ENCODE results near the gene FLRT1.

Gene FLRT1

GRCh38 chr11:64007160-64007628, 28.5 kb upstream of the FLRT1 start:
- no peak for DNase-seq (ENCODE audit: low read depth)

- DNase-seq (ENCODE audit: low read depth), result no peak
Observed at GRCh38 chr11:64007629-64008282, 28.0 kb upstream of the FLRT1 start.

GRCh38 chr11:64008283-64008913, 27.3 kb upstream of the FLRT1 start:
- no peak for DNase-seq (ENCODE audit: low read depth)

- DNase-seq (ENCODE audit: low read depth), result no peak
Observed at GRCh38 chr11:64008914-64009633, 26.7 kb upstream of the FLRT1 start.

GRCh38 chr11:64009710-64010109, 26.0 kb upstream of the FLRT1 start:
- no peak for DNase-seq (ENCODE audit: low read depth)

- DNase-seq (ENCODE audit: low read depth), result no peak
Observed at GRCh38 chr11:64010783-64011182, 24.9 kb upstream of the FLRT1 start.

- no peak for DNase-seq (ENCODE audit: low read depth)
Observed at GRCh38 chr11:64011371-64011770, 24.4 kb upstream of the FLRT1 start.

GRCh38 chr11:64013141-64013896, 22.4 kb upstream of the FLRT1 start:
- no peak for DNase-seq (ENCODE audit: low read depth)

- no peak for DNase-seq (ENCODE audit: low read depth)
Observed at GRCh38 chr11:64014356-64014755, 21.4 kb upstream of the FLRT1 start.

- no peak for DNase-seq (ENCODE audit: low read depth)
Observed at GRCh38 chr11:64015510-64015909, 20.2 kb upstream of the FLRT1 start.

- no peak for DNase-seq (ENCODE audit: low read depth)
Observed at GRCh38 chr11:64015935-64016845, 19.5 kb upstream of the FLRT1 start.

GRCh38 chr11:64017945-64018224, 17.8 kb upstream of the FLRT1 start:
- DNase-seq (ENCODE audit: low read depth), result no peak

- DNase-seq (ENCODE audit: low read depth), result no peak
Observed at GRCh38 chr11:64018310-64018709, 17.4 kb upstream of the FLRT1 start.

- no peak for DNase-seq (ENCODE audit: low read depth)
Observed at GRCh38 chr11:64019106-64020037, 16.4 kb upstream of the FLRT1 start.

GRCh38 chr11:64020976-64021756, 14.6 kb upstream of the FLRT1 start:
- no peak for DNase-seq (ENCODE audit: low read depth)

- no peak for DNase-seq (ENCODE audit: low read depth)
Observed at GRCh38 chr11:64021757-64022093, 14.0 kb upstream of the FLRT1 start.

GRCh38 chr11:64022125-64022784, 13.5 kb upstream of the FLRT1 start:
- no peak for DNase-seq (ENCODE audit: low read depth)

GRCh38 chr11:64023712-64024710, 11.7 kb upstream of the FLRT1 start:
- no peak for DNase-seq (ENCODE audit: low read depth)
